Activated CD8-positive, alpha-beta memory T cell treated with anti-CD3 and anti-CD28 coated beads, Interleukin-2, amount 50 U/mL, for 1 hour (primary cell): ENCODE results near the gene TFDP3.

Source experiments
- DNase-seq: peaks from one replicate; pipeline ENCODE4 v3.0.0-alpha.2; 2020; ENCODE audit errors: extremely low read depth

Gene TFDP3

GRCh38 chrX:133185938-133186337 lies 32.2 kb downstream of the TFDP3 start:
- no peak for DNase-seq

- DNase-seq, result no peak
Observed at GRCh38 chrX:133185119-133185518, 33.0 kb downstream of the TFDP3 start.

GRCh38 chrX:133183806-133184205 lies 34.3 kb downstream of the TFDP3 start:
- no peak for DNase-seq

GRCh38 chrX:133179500-133179899 lies 38.7 kb downstream of the TFDP3 start:
- no peak for DNase-seq

GRCh38 chrX:133177202-133177601 lies 41.0 kb downstream of the TFDP3 start:
- no peak for DNase-seq

GRCh38 chrX:133175605-133176004 lies 42.5 kb downstream of the TFDP3 start:
- DNase-seq, result no peak

GRCh38 chrX:133175162-133175561 lies 43.0 kb downstream of the TFDP3 start:
- DNase-seq, result no peak

- no peak for DNase-seq
Observed at GRCh38 chrX:133171962-133172708, 46.0 kb downstream of the TFDP3 start.
